Suppressor macrophage treated with lipopolysaccharide for 4 hours (primary cell): ENCODE data around the gene EMD.
"Not testable (repeated sequence)": the region's sequence is repeated elsewhere in the genome, so short reads cannot be mapped to it uniquely, and the experiment has no call there.

Experiments used
- DNase-seq: peaks from one replicate; pipeline ENCODE4 v3.0.0-alpha.2; 2020

The EMD gene

DNA sequence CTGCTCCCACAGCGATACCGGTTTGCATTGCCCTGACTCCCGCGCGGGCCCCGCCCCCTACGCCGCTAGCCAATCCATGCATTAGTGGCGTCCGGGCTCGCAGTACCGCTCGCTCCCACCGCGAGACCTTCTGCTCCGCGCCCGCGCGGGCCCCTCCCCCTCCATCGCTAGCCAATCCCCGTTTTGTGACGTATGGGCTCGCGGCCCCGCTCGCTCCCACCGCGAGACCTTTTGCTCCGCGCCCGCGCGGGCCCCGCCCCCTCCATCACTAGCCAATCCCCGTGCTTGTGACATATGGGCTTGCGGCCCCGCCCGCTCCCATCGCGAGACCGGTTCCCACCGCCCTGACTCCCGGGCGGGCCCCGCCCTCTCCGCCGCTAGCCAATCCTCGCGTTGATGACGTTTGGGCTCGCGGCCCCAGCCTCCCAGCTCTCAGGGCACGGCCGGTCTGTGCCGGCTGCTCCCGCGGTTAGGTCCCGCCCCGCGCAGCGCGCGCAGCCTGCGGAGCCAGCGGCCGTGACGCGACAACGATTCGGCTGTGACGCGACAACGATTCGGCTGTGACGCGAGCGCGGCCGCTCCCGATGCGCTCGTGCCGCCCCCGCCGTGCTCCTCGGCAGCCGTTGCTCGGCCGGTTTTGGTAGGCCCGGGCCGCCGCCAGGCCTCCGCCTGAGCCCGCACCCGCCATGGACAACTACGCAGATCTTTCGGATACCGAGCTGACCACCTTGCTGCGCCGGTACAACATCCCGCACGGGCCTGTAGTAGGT, at the start of gene EMD:
TSS of gene EMD (plus strand) at position 497 of the 770 bp plus-strand sequence. CDS start at position 687, 190 bp downstream.
- DNase-seq = peak; percentile 97

DNA sequence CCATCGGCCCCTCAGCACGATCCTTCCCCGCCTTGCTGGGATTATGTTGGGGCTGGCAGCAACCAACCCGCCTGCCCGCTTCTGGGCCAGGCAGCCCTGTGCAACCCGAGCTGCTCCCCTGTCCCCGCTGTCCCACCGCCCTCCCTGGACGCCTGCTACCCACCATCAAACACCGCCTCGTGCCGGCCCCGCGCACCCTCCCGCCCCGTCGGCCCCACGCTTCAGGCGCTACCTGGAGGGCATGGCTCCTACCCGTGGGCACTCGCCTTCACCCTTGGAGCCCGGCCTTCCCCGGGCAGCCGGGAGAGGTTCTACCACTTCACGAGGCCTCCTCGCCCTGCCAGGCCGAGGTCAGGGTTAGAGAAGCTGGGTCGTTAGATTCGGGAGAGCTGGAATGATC, 46.5 kb upstream of the EMD start:
- DNase-seq = no peak

DNA sequence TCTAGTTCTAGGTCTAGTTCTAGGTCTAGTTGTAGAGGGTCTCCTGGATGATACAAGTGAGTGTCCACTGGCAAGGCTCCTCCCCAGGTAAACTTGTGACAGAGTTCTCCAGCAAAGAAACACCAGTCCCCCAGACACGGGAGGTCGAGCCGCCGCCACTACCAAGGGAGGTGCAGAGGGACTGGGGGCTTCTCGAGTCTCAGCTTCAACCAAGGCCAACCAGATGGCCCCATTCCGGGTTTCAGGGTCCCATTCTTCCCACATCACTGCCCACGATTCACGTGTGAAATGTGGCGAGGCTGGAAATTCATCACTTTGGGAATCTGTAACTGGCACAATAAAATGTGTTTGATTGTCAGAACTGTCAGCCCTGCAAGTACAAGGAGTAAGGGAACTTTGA, 46.0 kb upstream of the EMD start:
- DNase-seq = no peak

DNA sequence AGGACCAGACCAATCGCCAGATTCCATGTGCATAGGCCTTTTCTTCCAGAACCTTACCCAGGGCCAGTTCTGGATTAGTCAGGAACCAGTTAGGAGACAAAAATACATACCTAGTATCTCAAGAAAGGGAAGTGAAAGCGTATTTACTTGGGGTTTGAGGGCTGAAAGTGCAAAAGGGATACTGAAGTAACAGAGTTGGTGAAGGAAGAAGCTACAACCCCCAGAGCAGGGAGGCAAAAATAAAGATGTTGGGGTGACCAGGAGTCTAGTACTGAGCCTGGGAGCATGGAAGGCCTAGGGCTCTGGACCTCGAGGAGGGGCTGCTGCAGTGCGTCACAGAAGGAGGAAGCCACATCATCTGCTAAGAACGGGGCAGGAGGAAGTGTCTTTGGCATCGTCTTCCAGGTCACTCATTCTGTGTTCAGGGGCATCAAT, 45.2 kb upstream of the EMD start:
- DNase-seq = peak; percentile 37

DNA sequence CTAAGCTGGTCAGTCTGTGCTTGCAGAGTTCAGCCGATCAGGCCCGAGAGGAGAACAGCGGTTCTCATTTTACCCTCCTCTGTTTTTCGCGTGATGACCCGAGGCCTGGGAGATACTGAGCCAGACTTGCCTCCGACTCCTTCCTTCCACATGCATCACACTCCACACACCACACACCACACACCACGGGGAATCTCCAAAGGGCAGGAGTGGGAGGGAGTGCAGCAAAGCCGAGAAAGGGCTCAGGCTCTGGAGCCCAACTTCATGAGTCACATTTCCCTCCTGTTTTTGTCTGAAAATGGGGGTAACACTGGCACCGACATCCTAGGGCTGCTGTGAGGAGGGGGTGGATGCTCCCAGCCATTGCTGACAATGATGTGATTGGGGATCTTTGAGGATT, 44.6 kb upstream of the EMD start:
- DNase-seq = peak; percentile 62

DNA sequence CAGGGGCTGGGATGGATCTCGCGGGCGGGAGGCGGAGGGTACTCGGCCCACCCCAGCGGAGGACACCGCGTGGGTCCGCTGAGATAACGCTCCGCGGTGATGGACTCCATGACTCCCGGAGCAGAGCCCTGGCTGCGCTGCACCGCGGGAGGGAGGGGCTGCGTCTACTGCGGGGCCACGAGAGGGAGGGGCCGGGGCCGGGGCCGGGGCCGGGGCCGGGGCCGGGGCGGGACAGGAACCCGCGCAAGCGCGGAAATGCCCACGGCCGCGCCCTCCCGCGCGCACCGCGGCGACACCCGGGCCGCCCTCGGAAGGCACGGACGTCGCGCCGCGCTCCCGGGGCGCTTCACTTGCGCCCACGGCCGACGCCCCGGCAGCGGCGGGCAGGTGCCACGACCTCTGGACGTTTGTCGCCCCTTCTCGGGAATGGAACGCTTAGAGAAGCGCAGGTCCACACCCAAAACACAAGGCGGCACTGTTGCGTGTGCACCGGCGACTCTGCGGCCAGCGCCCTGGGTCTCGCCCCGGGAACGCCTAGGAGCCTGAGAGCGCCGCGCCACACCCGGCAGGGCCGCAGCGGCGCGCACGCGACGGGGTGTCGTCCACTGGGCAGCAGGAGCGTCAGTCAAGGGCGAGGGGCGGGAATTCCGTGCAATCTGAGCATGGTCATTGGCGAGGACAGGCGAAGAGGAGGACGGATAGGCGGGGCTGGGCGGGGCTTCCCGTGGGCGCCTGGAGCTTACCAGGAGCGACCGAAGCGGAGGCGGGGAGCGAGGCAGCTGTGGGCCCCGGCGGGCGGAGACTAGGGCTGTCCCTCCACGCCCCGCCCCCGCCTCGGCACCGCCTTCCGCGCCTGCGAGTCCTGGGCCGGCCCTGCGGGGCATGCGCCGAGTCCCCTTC, 37.4 kb upstream of the EMD start:
- not testable (repeated sequence) for DNase-seq

DNA sequence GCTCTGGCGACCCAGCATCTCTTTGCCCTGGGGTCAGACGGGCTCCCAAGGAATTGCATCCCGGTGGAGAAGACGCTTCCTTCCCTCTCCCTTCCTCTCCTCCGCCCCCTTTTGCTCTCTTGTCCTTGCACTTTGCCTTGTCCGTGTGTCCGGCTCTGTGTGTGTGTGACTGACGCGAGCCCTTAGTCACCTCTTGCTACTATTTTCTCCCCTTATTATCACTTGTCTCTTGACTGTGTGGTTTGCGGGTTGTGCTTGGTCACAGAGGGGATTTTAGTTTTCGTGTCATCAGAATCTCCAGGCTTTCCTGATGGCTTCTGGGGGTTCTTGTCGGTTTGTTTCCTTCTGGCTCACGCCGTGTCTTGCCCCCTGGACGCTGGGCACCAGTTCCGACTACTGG, 36.0 kb upstream of the EMD start:
- not testable (repeated sequence) for DNase-seq

DNA sequence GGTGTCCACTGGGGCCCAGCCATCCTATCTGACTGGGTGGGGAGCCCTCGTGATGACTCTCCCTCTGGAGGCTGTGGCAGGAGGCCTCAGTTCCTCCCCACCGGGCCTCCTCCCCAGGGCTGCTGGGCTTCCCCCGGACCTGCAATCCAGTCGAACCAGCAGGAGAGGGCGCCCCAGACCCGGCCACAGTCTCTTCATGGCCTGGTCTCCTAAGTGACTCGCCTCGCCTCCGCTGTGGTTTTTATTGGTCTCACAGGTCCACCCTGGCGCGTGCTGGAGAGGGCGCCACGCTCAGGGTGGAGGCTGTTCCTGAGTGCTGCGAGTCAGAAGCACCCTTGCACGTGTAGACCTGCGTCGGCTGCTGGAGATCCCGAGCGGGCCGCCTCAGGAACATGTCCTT, 35.5 kb upstream of the EMD start:
- DNase-seq = not testable (repeated sequence)

DNA sequence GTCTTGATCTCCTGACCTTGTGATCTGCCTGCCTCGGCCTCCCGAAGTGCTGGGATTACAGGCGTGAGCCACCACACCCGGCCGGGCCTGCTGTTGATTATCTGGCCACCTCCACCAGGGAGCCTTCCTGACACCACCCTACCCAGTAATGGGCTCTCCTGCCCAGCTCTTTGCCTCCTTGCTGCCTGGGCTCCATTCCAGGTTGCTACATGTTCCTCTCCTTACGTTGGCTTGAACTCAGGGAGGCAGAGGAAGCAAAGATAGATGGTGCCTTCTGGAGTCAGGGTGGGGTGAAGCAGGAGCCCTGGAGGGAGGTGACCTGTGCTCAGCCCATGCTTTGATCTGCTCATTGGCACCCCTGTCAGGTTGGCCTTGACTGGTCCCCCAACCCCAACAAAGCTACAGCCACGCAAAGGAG, 31.0 kb upstream of the EMD start:
- no peak for DNase-seq

DNA sequence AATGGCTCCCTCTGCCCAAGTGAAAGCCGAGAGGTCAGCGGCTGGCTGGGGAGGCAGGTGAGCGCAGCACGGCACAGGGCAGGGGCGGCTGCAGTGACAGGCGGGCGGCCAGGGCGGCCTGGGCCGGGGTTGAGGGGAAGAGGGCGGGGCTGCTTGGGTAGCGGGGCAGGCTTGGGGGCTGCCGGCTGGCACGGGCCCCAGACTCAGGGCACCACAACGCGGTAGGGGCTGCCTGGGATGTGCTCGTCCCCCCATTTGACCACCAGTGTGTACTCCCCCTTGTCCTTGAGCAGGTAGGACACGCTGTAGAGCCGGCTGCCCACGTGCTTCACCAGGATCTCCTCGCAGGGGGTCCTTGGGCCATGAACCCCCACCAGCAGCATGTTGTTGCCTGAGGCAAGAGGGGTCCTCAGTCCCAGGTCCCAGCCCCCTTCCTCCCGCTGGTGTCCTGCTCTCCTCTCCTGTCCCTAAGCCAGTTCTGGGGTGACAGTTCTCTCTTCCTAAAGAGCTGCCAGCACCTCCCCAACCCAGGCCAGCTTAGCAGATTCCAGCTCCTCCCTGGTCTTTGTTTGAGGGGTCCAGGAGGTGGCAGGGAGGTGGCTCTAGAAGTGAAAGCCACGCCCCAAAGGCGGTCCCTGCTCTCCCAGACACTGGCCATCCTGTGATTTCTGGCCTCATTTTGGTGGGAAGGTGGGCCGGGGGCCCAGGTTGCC, 30.3 kb upstream of the EMD start:
- DNase-seq = no peak

DNA sequence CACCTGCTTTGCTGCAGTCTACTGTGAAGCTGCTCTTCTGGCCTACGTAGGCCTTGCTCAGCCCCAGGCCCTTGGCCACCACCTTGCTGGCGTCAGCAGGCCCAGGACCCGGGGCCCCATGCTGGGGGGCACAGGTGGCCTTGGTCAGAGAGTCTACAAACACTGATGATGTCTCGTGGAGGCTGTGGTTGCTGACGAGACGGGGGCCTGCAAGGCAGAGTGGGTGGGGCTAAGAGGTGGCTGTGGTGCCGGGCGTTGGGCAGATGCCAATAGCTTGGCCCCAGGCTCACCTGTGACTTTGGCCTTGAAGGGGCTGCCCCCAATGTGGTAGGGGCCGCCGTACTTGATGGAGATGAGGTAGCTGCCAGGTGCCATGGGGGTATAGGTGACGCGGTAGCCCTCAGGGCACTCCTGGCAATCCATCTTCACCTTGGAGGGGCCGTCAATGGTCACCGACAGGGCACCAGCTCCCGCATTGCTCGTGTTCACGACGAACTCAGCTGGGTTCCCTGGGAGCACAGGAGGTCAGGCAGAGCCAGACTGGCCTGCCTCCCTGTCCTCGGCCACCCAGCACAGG, 29.6 kb upstream of the EMD start:
- DNase-seq = no peak

DNA sequence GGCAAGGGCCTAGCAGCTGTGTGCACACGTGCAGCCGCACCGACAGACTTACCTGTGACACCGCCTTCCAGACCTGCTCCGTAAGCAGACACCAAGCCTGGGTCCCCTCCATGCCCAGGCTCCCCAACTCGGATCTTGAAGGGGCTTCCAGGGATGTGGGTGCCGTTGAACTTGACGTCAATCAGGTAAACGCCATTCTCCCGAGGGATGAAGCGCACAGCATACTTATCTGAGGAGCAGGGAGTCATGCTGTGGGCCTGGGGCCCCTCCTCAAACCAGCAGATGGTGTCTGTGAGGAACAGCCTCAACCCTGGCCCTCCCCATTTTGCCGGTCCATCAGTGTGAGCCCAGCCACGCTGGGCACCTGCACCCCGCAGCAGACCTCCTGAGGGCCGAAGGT, 29.1 kb upstream of the EMD start:
- no peak for DNase-seq

DNA sequence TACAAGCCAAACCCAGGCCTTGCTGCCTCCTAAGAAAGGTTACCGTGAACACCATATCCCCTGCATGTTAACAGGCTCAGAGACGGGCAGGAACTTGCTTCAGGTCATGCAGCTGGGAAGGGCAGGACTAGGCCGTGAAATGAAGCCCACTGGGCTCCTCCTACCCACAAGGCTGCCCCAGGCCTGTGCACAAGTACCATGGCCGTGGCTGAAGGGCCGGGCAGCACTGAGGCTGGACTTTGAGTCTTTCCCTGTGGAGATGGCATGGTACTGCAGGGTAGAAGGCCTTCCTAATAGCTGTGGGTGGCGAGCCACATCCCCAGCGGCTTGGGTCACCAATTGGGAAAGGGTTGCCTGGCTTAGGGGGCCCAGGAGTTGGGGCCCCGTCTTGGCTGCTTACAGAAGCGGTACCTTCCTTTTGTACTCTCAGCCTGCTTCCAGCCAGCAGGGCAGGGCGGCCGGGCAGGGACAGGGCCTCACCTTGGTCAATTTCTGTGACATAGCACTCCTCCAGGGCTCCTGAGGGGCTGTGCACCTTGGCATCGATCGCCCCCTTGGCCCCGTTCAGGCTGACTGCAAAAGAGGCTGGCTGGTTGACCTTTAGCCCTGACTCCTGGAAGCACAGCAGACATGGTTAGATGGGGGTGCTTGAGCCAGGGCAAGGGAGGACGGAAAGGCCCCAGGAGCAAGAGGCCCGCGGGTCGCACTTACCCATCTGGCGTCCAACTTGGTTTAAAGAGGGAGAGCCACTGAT, 28.5 kb upstream of the EMD start:
- DNase-seq = no peak

DNA sequence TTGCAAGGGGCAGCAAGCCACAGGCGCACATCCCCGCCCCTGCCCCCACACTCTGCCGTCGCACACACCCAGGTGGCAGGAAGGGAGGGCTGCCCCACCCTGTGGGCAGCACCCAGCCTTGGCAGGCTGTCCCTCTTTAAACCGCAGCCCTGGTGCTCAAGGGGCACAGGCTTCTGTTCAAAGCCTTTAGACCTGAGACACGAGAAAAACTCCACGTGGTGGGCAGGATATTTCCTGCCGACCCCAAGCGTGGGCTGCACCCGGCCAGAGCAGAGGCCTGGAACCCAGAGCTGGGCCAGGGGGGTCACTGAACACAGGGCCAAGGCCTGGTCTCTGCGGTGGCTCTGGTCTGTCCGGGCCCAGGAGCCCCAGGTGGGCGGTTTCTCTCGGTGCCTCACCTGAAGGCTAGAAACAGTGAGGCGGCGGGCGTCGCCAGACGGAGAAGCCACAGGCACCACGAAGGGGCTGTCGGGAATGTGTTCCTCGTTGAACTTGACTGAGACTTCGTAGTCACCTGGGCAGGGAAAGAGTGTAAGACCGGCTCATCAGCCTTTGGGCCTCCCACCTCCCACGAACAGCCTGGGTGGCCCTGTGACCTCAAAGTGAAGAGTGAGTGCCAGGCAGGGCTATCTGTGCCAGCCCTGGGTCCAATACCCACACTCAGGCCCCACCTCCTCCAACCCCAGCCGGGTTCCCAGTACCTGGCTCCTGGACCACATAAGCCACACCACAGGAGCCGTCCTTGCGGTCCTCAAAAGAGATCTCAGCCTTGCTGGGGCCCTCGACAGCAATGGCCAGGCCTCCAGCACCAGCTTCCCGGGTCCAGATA, 27.7 kb upstream of the EMD start:
- DNase-seq = no peak

DNA sequence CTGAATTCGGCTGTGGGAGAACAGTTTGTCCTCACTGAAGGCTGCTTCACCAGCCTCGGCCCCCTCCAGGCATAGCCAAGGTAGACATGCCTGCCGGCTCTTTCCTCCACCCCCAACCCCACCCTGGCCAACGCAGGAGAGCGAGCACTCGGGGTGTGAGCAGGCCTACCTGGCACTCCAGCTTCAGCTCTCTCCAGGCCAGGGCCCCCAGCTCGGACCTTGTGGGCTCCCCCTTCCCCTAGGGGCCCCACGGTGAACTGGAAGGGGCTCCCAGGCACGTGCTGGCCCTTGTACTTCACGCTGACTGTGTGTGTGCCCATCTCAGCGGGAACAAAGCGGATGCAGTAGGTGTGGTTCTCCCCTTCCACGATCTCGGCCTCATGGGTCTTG, 27.1 kb upstream of the EMD start:
- no peak for DNase-seq

DNA sequence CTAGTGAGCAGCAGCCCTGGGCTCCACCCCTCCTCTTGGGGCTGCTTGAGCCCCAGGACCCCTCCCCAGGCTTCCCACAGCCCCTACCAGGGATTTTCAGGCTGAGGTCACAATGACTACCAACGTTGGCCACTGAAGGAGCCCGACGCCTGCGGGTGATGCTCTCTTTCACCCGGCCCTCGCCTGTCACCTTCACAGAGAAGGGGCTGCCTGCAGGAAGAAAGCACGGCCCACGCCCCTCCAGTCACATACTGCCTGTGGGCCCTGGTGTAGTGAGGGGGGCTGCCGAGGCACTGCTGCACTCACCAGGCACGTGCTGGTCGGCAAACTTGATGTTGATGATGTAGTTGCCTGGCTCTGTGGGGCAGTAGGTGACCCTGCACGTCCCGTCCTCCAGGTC, 26.6 kb upstream of the EMD start:
- DNase-seq = no peak

DNA sequence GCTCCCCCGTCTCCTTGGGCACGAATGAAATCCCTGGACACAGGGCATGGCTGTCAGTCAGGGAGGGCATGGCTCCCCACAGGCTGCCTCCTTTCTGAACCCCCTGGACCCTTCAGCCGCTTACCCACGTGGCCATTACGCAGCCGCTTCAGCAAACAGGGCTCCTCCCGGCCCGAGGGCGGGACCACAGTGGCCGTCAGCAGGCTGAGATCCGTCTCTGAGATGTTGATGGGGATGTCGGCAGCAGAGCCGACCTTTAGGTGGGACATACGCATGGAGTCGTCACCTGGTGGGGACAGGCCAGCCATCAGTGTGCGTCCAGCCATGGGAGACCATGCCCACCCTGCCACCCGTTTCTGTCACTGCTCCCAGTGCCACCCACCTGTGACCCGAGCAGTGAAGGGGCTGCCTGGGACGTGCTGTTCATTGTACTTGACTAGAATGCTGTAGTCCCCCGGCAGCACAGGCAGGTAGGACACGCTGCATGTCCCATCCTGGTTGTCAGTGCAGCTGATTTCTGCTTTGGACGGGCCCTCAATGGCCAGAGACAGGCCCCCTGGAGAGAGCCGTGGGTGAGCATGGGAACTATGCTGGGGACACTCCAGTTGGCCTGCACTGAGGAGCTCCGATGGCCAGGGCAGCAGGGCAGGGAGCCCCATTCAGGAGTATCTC, 25.8 kb upstream of the EMD start:
- no peak for DNase-seq

DNA sequence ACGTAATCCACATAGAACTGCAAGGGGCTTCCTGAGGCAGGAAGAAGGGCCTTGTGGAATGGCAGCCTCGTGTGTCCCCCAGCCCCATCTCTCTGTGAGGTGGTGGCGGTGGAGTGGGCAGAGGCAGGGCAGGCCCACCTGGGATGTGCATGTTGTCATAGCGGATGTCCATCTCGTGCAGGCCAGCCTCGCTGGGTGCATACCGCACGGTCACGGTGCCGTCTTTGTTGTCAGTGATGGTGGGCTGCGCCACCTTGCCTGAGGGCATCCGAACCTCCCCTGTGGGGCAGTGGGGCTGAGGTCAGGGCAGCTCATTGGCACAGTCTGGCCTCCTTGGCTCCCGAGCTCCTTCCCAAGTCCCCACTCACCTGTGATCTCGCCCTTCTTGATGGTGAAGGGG, 25.1 kb upstream of the EMD start:
- DNase-seq = no peak

DNA sequence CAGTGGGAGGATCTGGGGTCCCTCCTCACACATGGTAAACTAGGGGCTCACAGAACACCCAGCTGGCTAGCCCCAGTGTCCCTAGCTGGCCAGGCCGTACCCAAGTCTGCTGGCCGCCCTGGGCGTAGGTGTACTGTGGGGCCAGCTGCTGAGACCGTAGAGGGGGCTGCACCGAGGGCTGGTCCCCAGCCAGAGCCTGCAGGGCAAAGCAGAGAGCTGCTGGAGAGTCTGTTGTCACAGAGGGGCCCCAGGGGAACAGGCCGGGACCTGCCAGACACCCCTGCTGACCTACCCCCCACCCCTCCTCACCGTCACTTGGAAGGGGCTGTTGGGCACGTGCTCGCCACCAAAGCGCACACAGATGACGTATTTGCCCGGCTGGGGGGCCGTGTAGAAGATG, 24.6 kb upstream of the EMD start:
- DNase-seq = no peak

DNA sequence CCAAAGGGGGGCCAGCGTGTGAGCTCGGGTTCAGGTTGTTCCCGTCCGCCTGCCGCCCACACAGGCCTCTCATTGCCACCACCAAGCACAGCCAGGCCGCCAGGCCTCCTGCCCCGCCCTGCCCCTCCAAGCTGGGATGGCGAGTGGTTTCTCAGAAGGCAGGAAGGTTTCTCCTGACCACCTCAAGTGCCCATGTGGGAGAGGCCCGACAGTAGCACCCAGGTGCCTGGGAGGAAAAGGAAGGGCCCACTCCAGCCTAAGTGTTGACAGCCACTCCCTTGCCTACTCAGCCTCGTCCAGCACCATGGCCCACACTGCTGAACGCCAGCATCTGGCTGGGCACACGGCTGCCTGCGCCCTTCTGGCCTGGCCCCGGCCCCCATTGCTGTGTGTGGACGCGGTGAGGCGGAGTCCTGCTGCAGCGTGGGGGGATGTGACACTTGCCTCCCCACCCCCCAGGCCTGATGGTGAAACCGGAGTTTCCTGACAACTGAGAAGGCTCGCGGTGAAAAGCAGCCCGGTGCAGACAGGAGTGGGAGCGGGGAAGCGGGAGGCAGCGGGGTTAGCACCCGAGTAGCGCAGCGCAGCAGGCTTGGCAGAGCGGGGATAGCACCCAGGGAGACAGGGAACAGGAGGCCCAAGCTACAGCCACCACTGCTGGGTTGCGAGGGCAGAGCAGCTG, 23.9 kb upstream of the EMD start:
- no peak for DNase-seq
